WTC11 (cell line): ENCODE results near the gene SMARCA4.

Source experiments
- TEAD4 ChIP-seq: sonication (generic); formaldehyde crosslinking; IDR thresholded peaks from 2 replicates; pipeline ENCODE4 v1.8.0; 2022; ENCODE audit warnings: mild to moderate bottlenecking, missing genetic modification reagents
- TF ChIP-seq, protein P1 (sequence below): fragments of 200-600 bp; IDR thresholded peaks from 2 replicates; pipeline ENCODE4 v1.8.0; 2022; ENCODE audit warnings: antibody characterized with exemption

DNA sequence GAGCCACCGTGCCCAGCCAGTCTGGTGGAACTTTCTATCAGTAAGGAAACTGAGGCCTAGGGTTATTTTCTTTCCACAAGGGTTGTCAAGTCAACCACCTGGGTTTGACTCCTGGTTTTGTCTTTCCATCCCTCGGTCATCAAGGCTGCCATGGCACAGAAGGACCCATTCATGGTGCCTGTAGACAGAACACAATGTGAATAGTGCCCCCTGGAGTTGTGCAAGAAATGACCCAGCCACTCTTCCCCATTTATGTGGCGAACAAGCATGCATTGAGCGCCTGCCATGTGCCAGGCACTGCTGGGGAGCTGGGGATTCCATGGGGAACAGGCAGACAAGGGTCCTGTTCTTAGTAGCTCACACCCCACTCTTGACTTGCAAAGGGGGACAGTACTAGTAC lies 4.1 kb downstream of the SMARCA4 start:
- no peak for TF ChIP-seq TEAD4 (CRISPR knock-in tag)
- TF ChIP-seq, protein P1, sequence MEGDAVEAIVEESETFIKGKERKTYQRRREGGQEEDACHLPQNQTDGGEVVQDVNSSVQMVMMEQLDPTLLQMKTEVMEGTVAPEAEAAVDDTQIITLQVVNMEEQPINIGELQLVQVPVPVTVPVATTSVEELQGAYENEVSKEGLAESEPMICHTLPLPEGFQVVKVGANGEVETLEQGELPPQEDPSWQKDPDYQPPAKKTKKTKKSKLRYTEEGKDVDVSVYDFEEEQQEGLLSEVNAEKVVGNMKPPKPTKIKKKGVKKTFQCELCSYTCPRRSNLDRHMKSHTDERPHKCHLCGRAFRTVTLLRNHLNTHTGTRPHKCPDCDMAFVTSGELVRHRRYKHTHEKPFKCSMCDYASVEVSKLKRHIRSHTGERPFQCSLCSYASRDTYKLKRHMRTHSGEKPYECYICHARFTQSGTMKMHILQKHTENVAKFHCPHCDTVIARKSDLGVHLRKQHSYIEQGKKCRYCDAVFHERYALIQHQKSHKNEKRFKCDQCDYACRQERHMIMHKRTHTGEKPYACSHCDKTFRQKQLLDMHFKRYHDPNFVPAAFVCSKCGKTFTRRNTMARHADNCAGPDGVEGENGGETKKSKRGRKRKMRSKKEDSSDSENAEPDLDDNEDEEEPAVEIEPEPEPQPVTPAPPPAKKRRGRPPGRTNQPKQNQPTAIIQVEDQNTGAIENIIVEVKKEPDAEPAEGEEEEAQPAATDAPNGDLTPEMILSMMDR, result no peak
